ENCODE data around the gene CCDC192. TPM values are rescaled to one million over a fixed set of nuclear protein-coding genes. Genes with fewer than 3 reads are reported as not detected.

Gene CCDC192
- total RNA-seq, 4 donors from 2014 or later = 1.0 to 2.3 (median 1.1) TPM; not detected in 1

- no peak for TF ChIP-seq CTCF (IDR thresholded peaks at IDR 0.05; ENCODE audit: low read depth)
Observed at GRCh38 chr5:127893232-127893631, 190.0 kb downstream of the CCDC192 start.

- no peak for TF ChIP-seq CTCF (IDR thresholded peaks at IDR 0.05; ENCODE audit: low read depth)
Observed at GRCh38 chr5:127894461-127894860, 191.3 kb downstream of the CCDC192 start.

- no peak for TF ChIP-seq CTCF (IDR thresholded peaks at IDR 0.05; ENCODE audit: low read depth)
Observed at GRCh38 chr5:127898551-127899213, 195.5 kb downstream of the CCDC192 start.

DNA sequence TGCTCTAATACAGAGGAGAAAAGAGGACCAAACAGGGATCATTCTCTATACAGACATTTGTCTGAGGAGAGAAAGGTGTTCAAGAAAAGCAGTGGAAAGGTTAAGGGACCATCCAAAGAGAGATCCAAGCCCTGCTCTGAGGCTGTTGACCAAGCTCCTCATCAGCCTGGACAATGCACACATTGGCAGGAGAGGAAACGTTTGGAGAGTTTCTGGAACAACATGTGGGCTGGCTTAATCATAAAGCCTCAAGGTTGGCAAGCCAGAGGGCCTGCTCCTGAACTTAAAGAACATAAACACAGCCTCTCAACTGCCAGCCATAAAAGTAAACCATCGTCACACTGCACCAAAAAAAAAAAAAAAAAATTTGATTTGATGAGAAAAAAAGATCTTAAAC lies 196.0 kb downstream of the CCDC192 start:
- no peak for TF ChIP-seq CTCF (IDR thresholded peaks at IDR 0.05; ENCODE audit: low read depth)

GRCh38 chr5:127906562-127907204 lies 203.5 kb downstream of the CCDC192 start:
- TF ChIP-seq CTCF (IDR thresholded peaks at IDR 0.05; ENCODE audit: low read depth) = no peak

DNA sequence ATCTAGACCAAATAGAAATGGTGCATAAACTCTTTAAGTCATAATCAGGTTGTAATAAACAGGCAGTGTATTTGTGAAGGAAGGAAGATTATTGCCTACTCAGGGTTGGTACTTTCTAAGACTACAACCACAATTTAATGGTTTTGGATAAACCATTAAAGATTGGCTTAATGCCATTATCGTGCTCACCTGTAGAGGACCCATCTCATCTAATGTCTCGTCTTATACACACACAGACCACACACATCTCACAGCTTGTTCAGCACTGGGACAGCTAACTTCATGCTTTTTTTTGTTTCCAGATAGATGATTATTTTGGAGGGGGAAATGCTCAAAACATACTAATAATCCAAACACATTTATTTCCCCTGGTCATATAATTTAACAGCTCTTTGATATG lies 204.7 kb downstream of the CCDC192 start:
- no peak for TF ChIP-seq CTCF (IDR thresholded peaks at IDR 0.05; ENCODE audit: low read depth)

- TF ChIP-seq CTCF (IDR thresholded peaks at IDR 0.05; ENCODE audit: low read depth) = no peak
Observed at GRCh38 chr5:127909066-127909465, 205.9 kb downstream of the CCDC192 start.
